GM19193 (cell line): ENCODE measurements around the gene CFAP119.

Source experiments
- POLR2A ChIP-seq: IDR thresholded peaks from 4 replicates; pipeline ENCODE4 v1.6.1; 2011; ENCODE audit not compliant: insufficient read depth, insufficient read length; ENCODE audit errors: extremely low read depth

The CFAP119 gene

DNA sequence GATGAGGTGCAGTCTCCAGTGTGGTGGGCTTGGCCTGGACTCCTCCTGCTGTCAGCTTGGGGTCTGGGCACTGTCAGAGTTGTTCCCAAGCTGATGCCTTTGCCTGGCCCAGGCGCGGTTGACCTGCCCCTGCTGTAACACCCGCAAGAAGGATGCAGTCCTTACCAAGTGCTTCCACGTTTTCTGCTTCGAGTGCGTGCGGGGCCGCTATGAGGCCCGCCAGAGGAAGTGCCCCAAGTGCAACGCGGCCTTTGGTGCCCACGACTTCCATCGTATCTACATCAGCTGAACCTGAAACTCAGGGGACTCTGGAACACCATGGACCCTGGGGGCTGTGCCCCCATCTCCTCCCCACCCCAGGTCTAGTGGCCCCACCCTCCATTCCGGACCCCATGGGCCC is 12.0 kb upstream of the CFAP119 start:
- no peak for TF ChIP-seq POLR2A

DNA sequence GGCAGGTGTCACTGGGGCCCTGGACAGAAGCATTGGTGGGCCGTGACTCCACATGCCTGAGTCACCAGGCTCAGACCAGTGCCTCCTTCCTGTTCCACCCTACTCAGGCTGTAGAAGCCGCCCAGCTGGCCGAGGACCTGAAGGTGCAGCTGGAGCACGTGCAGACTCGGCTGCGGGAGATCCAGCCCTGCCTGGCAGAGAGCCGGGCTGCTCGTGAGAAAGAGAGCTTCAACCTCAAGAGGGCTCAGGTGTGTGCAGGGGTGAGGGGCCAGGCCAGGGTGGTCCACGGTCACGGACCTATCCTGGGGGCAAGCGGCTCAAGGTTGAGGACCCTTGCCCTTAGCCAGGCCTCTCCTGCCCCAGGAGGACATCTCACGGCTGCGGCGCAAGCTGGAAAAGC is 9.9 kb upstream of the CFAP119 start:
- no peak for TF ChIP-seq POLR2A

GRCh38 chr16:30769379-30770089 is 7.7 kb upstream of the CFAP119 start:
- no peak for TF ChIP-seq POLR2A

DNA sequence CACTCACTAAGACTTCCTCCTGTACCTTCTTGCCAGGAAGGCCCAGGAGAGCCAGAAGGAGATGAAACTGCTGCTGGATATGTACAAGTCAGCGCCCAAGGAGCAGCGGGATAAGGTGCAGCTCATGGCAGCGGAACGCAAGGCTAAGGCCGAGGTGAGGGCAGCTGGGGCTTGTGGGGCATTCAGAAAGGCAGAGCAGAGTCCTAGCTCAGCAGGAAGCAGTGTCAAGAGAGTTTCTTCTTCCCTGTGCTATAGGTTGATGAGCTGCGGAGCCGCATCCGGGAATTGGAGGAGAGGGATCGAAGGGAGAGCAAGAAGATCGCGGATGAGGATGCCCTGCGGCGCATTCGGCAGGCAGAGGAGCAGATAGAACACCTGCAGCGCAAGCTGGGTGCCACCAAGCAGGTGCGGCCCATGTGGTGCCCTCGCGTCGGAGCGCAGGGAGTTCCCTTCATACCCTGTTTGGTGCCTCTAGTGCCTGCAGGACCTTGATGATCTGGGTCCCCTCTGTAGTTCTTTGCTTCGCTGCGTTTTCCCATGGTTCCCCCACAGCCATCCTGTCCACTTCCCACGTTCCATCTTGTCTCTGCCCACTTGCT is 6.8 kb upstream of the CFAP119 start:
- no peak for TF ChIP-seq POLR2A

DNA sequence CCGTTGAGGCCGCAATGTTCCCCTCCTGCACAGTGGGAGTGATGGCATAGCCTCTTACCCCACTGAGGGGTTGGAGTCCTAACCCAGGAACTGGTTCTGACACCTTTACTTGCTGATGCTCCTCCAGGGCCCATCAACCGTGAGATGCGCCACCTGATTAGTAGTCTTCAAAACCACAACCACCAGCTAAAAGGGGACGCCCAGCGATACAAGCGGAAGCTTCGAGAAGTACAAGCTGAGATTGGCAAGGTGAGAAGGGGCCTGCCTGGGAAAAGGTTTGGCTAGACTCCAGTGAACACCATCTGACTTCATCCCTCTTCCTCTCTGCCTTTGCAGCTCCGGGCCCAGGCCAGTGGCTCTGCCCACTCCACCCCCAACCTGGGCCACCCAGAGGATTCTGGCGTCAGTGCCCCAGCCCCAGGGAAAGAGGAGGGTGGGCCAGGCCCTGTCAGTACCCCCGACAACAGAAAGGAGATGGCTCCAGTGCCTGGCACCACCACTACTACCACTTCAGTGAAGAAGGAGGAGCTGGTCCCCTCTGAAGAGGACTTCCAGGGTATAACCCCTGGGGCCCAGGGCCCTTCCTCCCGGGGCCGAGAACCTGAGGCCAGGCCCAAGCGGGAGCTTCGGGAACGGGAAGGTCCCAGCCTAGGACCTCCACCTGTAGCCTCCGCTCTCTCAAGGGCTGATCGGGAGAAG is 6.1 kb upstream of the CFAP119 start:
- TF ChIP-seq POLR2A: no peak

DNA sequence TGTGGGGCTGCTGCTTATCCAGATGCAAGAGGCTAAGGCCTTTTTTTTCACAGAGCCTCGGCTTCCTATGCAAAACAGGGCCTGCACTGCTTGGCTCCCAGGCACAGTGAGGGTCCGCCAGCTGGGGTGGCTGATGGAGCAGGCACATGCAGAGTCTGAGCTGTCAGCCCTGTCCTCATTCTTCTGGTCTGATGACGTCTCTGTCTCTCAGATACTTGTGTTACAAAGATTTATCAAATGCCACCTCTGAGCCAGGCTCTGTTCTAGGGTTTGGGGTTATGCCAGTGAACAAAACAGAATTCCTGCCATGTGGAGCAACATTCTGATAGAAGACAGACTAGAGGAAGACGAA is 5.0 kb upstream of the CFAP119 start:
- no peak for TF ChIP-seq POLR2A

- TF ChIP-seq POLR2A: no peak
Measured at GRCh38 chr16:30766206-30766932, 4.5 kb upstream of the CFAP119 start.

GRCh38 chr16:30764816-30765465 is 3.1 kb upstream of the CFAP119 start:
- TF ChIP-seq POLR2A: no peak

GRCh38 chr16:30764086-30764485 is 2.2 kb upstream of the CFAP119 start:
- TF ChIP-seq POLR2A: no peak

GRCh38 chr16:30762991-30763725 is 1.3 kb upstream of the CFAP119 start:
- no peak for TF ChIP-seq POLR2A

DNA sequence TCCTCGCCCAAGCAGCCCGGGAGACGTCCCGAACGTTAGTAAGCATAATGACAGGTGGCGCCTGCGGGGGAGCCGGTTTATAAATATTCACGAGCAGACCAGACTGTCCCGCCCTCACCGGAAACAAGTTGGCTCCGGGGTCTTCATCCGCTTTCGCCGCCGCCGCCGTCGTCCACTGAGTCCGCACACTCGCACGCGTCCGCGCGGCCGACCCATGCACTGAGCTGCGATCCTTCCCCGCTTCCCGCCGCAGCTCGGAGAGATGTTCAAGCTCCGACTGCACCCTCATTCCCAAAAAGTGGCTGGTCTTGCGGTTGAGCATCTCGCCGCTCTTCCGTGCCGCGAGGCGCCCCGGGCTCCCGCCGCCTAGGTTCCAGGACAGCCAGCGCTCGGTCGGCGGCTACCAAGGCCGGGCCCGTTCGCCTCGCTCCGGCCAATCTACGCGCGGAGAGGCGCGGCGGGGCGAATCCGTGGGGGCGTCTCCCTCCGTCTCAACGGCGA is 385 bp downstream of the CFAP119 start:
- no peak for TF ChIP-seq POLR2A

- TF ChIP-seq POLR2A: peak; percentile 16
Measured at GRCh38 chr16:30760577-30761426, 1.1 kb downstream of the CFAP119 start.

DNA sequence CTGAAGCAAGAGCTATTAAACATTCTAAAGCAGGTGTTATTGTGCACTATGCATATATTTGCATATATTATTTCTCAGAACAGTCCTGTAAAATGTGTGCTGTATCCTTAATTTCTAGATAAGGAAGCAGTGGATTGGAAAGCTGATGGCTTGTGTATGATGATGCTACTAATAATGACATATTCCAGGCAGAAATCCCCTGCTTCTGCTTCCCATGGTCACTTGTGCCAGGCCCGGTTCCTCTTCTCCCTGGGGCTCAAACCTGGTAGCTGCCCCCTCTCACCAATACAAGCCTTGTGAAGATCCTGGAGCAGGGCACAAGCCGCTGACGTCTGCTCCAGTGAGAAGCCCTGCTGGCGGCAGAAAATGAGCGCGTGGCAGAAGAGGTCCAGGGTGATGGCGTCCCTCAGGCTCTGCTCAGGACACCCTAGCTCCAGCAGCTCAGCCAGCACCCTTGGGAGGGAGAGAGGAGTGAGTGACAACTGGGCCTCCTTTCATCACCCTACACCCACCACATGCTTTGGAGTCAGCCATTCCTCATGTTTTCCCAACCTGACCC is 1.8 kb downstream of the CFAP119 start:
- TF ChIP-seq POLR2A: no peak
